Sigmoid colon (tissue), 4 donors: ENCODE measurements around the gene SLC38A3.

Source experiments
- EP300 ChIP-seq, 4 donors: sonication (generic); formaldehyde crosslinking; IDR thresholded peaks; one replicate each; pipeline ENCODE4 v1.6.1; 2017; ENCODE audit warnings: antibody characterized with exemption in 4 of 4
- POLR2A ChIP-seq, 2 donors: fragments of 450-650 bp; IDR thresholded peaks; one replicate each; pipeline ENCODE4 v1.6.1; 2016; ENCODE audit warnings: antibody characterized with exemption in 2 of 2, mild to moderate bottlenecking in 2 of 2, moderate library complexity in 2 of 2
- POLR2AphosphoS5 ChIP-seq, 4 donors: sonication (generic); formaldehyde crosslinking; IDR thresholded peaks; one replicate each; pipeline ENCODE4 v1.6.1; 2017; ENCODE audit warnings: antibody characterized with exemption in 4 of 4
- TF ChIP-seq, protein P1 (sequence below), 4 experiments: fragments of 450-650 bp in 3 of 4; fragments of 200-600 bp in 1 of 4; IDR thresholded peaks; one replicate each; pipeline ENCODE4 v1.5.1; 2016 to 2019; ENCODE audit warnings: antibody characterized with exemption in 4 of 4, mild to moderate bottlenecking in 3 of 4, moderate library complexity in 2 of 4

DNA sequence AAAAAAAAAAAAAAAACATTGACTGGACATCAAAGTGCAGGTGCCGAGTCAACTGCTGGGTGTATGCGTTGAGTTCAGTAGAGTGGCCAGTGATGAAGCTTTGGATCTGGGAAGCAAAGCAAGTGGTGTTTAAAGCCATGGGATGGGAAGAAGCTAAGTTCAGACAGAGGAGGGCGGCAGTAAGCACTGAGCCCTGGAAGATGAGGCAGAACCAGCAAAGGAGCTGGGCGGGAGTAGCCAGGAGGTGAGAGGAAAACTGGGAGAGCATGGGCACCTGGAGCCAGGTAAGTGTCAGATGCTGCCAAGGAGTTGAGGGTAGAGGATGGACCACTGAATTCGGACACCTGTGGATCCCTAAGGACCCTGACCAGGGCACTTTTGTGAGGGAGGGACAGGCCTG is 19.6 kb downstream of the SLC38A3 start:
- TF ChIP-seq, protein P1, sequence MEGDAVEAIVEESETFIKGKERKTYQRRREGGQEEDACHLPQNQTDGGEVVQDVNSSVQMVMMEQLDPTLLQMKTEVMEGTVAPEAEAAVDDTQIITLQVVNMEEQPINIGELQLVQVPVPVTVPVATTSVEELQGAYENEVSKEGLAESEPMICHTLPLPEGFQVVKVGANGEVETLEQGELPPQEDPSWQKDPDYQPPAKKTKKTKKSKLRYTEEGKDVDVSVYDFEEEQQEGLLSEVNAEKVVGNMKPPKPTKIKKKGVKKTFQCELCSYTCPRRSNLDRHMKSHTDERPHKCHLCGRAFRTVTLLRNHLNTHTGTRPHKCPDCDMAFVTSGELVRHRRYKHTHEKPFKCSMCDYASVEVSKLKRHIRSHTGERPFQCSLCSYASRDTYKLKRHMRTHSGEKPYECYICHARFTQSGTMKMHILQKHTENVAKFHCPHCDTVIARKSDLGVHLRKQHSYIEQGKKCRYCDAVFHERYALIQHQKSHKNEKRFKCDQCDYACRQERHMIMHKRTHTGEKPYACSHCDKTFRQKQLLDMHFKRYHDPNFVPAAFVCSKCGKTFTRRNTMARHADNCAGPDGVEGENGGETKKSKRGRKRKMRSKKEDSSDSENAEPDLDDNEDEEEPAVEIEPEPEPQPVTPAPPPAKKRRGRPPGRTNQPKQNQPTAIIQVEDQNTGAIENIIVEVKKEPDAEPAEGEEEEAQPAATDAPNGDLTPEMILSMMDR (IDR thresholded peaks at IDR 0.05), result no peak
- TF ChIP-seq POLR2AphosphoS5 (IDR thresholded peaks at IDR 0.05) (no peak), POLR2A (IDR thresholded peaks at IDR 0.05) (no peak), EP300 (IDR thresholded peaks at IDR 0.05) (no peak)
